GM12864 (cell line): Measurements from ENCODE around the gene LFNG.

ENCODE experiments used
- DNase-seq: peaks from one replicate; pipeline ENCODE4 v3.0.0-alpha.2; 2011; ENCODE audit warnings: low read depth
- H3K4me3 ChIP-seq: 2 replicates; pipeline ENCODE4 v1.5.1; 2011; ENCODE audit warnings: mild to moderate bottlenecking, low read depth, low read length, control low read depth
- CTCF ChIP-seq: IDR thresholded peaks from 2 replicates; pipeline ENCODE4 v1.5.1; 2011; ENCODE audit warnings: low read depth, mild to moderate bottlenecking, moderate library complexity, low read length, control low read depth, inconsistent platforms; ENCODE audit errors: missing control alignments

Gene LFNG

GRCh38 chr7:2503056-2503941 lies 16.3 kb upstream of the LFNG start:
- H3K4me3 ChIP-seq: no peak overlapping the region
- no peak for DNase-seq
- no peak for TF ChIP-seq CTCF

- no peak for DNase-seq
- H3K4me3 ChIP-seq: no peak overlapping the region
- TF ChIP-seq CTCF: no peak
Measured at GRCh38 chr7:2504128-2504888, 15.3 kb upstream of the LFNG start.

GRCh38 chr7:2504889-2505375 lies 14.6 kb upstream of the LFNG start:
- TF ChIP-seq CTCF: no peak

GRCh38 chr7:2505401-2505800 lies 14.2 kb upstream of the LFNG start:
- no peak for DNase-seq
- TF ChIP-seq CTCF: no peak
- H3K4me3 ChIP-seq: no peak overlapping the region

More at GRCh38 chr7:2504889-2505375, 14.6 kb upstream of the LFNG start:
- H3K4me3 ChIP-seq: no peak overlapping the region
- no peak for DNase-seq

- no peak for DNase-seq
- no peak overlapping the region for H3K4me3 ChIP-seq
- no peak for TF ChIP-seq CTCF
Measured at GRCh38 chr7:2507208-2507916, 12.2 kb upstream of the LFNG start.

GRCh38 chr7:2507917-2508306 lies 11.7 kb upstream of the LFNG start:
- no peak overlapping the region for H3K4me3 ChIP-seq
- DNase-seq: no peak
- TF ChIP-seq CTCF: no peak
